Measurements from ENCODE around the gene MMP19.

DNA sequence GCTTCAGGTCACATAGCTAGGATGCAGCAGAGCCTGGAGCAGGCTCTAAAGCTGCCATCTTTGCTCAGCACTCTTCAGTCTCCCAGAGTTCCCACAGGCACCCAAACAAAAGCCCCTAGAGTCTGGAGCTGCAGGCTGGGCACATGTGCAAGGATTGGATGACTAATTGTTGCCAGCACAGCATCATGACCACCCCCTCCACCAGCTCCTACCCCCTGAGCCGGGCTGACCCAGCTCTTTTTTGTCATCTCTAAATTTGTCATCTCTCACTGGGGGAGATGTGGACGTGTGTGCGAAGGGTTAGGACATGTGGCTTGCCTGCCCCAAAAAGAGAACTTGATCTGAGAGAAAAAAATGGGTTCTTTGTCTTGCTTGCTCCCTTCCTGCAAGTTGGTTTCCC is 4.3 kb upstream of the MMP19 start:
- TF ChIP-seq EZH2 (IDR thresholded peaks at IDR 0.05) (no peak), EZH2phosphoT487 (IDR thresholded peaks at IDR 0.05) (no peak)

Measured in neural progenitor cell (in vitro differentiated cells).